ENCODE measurements around the gene CDK5RAP1.

GRCh38 chr20:33408313-33408712 lies 7.0 kb upstream of the CDK5RAP1 start:
- TF ChIP-seq CTCF (IDR thresholded peaks at IDR 0.05; ENCODE audit: low read depth, low read length, poor library complexity, severe bottlenecking) (no peak), EZH2phosphoT487 (IDR thresholded peaks at IDR 0.05; ENCODE audit: borderline replicate concordance, low read length) (no peak)
